ENCODE results near the gene GPC5.

The GPC5 gene

GRCh38 chr13:92300651-92301050 lies 902.2 kb downstream of the GPC5 start (continued):
- TF ChIP-seq ZNF155 (tag by site-specific recombination; IDR thresholded peaks at IDR 0.05): no peak
- TF ChIP-seq ZNF571 (tag by site-specific recombination; IDR thresholded peaks at IDR 0.05): no peak

- POLR2A ChIA-PET: no interaction called here
- CTCF ChIA-PET: no interaction called here
Measured at GRCh38 chr13:92303428-92303827, 905.0 kb downstream of the GPC5 start.

GRCh38 chr13:92307752-92308151 lies 909.3 kb downstream of the GPC5 start:
- POLR2A ChIA-PET: no interaction called here

More at GRCh38 chr13:92303428-92303827, 905.0 kb downstream of the GPC5 start:
- Histone ChIP-seq H3K36me3 (ENCODE audit: control insufficient read depth in 2 of 2, insufficient read depth in 1 of 2, low read length in 2 of 2) (no peaks in the 10 kb centered on the region), H3K4me3 (ENCODE audit: low read depth, low read length) (no peak overlapping the region), H3K4me1 (ENCODE audit: control insufficient read depth, insufficient read depth, low read length) (no peaks in the 10 kb centered on the region), H3K27ac (ENCODE audit: extremely low read depth, low read depth, low read length) (no peak overlapping the region), H3K9me3 (ENCODE audit: control insufficient read depth, insufficient read depth, low read depth, low read length) (no peaks in the 10 kb centered on the region)
- no peak for TF ChIP-seq ZNF701 (tag by site-specific recombination; IDR thresholded peaks at IDR 0.05)
- no peak for TF ChIP-seq ZNF366 (tag by site-specific recombination; conservative IDR thresholded peaks at IDR 0.05)

More at GRCh38 chr13:92307752-92308151, 909.3 kb downstream of the GPC5 start:
- H3K36me3 ChIP-seq (ENCODE audit: control insufficient read depth in 2 of 2, insufficient read depth in 1 of 2, low read length in 2 of 2): no peaks in the 10 kb centered on the region
- no peak overlapping the region for H3K4me3 ChIP-seq (ENCODE audit: low read depth, low read length)
- no peaks in the 10 kb centered on the region for H3K4me1 ChIP-seq (ENCODE audit: control insufficient read depth, insufficient read depth, low read length)
- no peak for TF ChIP-seq ZNF302 (tag by site-specific recombination; IDR thresholded peaks at IDR 0.05; ENCODE audit: low read depth)
- TF ChIP-seq ZNF391 (tag by site-specific recombination; IDR thresholded peaks at IDR 0.05; ENCODE audit: borderline replicate concordance, low read depth): no peak
- TF ChIP-seq ZNF426 (tag by site-specific recombination; IDR thresholded peaks at IDR 0.05): no peak
- TF ChIP-seq ZNF362 (tag by site-specific recombination; IDR thresholded peaks at IDR 0.05): no peak
- TF ChIP-seq ZNF600 (tag by site-specific recombination; IDR thresholded peaks at IDR 0.05): no peak
- no peak for TF ChIP-seq ZNF132 (tag by site-specific recombination; IDR thresholded peaks at IDR 0.05; ENCODE audit: borderline replicate concordance)
- TF ChIP-seq, protein P1, sequence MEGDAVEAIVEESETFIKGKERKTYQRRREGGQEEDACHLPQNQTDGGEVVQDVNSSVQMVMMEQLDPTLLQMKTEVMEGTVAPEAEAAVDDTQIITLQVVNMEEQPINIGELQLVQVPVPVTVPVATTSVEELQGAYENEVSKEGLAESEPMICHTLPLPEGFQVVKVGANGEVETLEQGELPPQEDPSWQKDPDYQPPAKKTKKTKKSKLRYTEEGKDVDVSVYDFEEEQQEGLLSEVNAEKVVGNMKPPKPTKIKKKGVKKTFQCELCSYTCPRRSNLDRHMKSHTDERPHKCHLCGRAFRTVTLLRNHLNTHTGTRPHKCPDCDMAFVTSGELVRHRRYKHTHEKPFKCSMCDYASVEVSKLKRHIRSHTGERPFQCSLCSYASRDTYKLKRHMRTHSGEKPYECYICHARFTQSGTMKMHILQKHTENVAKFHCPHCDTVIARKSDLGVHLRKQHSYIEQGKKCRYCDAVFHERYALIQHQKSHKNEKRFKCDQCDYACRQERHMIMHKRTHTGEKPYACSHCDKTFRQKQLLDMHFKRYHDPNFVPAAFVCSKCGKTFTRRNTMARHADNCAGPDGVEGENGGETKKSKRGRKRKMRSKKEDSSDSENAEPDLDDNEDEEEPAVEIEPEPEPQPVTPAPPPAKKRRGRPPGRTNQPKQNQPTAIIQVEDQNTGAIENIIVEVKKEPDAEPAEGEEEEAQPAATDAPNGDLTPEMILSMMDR (tag by site-specific recombination; IDR thresholded peaks at IDR 0.05): no peak
- TF ChIP-seq ZNF670 (tag by site-specific recombination; IDR thresholded peaks at IDR 0.05; ENCODE audit: low read depth): no peak
- no peak for TF ChIP-seq ZNF518A (tag by site-specific recombination; conservative IDR thresholded peaks at IDR 0.05; ENCODE audit: low read depth)
- no peak for TF ChIP-seq MYNN (tag by site-specific recombination; IDR thresholded peaks at IDR 0.05; ENCODE audit: borderline replicate concordance)
- TF ChIP-seq, protein P2, sequence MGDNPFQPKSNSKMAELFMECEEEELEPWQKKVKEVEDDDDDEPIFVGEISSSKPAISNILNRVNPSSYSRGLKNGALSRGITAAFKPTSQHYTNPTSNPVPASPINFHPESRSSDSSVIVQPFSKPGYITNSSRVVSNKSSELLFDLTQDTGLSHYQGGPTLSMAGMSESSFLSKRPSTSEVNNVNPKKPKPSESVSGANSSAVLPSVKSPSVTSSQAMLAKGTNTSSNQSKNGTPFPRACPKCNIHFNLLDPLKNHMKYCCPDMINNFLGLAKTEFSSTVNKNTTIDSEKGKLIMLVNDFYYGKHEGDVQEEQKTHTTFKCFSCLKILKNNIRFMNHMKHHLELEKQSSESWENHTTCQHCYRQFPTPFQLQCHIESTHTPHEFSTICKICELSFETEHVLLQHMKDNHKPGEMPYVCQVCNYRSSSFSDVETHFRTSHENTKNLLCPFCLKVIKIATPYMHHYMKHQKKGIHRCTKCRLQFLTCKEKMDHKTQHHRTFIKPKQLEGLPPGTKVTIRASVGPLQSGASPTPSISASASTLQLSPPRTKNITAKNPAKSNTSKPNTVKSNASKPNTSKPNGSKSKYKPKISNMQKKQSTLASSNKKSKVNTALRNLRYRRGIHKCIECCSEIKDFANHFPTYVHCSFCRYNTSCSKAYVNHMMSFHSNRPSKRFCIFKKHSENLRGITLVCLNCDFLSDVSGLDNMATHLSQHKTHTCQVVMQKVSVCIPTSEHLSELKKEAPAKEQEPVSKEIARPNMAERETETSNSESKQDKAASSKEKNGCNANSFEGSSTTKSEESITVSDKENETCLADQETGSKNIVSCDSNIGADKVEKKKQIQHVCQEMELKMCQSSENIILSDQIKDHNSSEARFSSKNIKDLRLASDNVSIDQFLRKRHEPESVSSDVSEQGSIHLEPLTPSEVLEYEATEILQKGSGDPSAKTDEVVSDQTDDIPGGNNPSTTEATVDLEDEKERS (tag by site-specific recombination; IDR thresholded peaks at IDR 0.05): no peak
- no peak for TF ChIP-seq ZNF202 (tag by site-specific recombination; IDR thresholded peaks at IDR 0.05; ENCODE audit: borderline replicate concordance)
- no peaks in the 10 kb centered on the region for H3K9me3 ChIP-seq (ENCODE audit: control insufficient read depth, insufficient read depth, low read depth, low read length)
- no peak overlapping the region for H3K27ac ChIP-seq (ENCODE audit: extremely low read depth, low read depth, low read length)
- CTCF ChIA-PET: interaction anchor here (0.8 kb wide), 1 partner anchor 122 kb away, joined by 4 read pairs; no protein-coding TSS in a partner anchor

All from HEK293 (cell line).